GM12801 (cell line): ENCODE results near the gene JAKMIP2.

Experiments
- CTCF ChIP-seq: IDR thresholded peaks from one replicate; pipeline ENCODE4 v1.5.1; 2011; ENCODE audit warnings: control low read depth; ENCODE audit not compliant: insufficient read length; ENCODE audit errors: extremely low read depth

Gene JAKMIP2

GRCh38 chr5:147818290-147818689, 35.8 kb upstream of the JAKMIP2 start:
- TF ChIP-seq CTCF, result no peak

DNA sequence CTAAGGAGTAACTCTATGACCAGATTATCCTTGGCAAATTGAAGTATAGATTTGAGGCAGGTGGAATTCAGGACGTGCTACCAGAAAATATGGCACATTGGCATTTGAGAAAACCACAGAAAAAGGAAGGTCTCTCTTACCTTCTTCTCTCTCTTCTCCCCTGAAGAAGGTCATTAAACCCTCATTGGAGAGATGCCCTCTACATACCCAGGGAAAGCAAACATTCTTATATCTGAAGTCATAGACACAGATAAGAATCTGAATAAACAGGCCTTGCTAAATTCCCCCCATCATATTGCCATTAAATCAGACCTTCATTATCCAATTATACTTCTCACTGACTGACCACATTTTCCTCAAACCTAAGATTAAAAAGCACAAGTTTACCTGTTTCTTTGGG, 31.2 kb upstream of the JAKMIP2 start:
- TF ChIP-seq CTCF, result no peak

- TF ChIP-seq CTCF, result no peak
Measured at GRCh38 chr5:147809830-147810666, 27.5 kb upstream of the JAKMIP2 start.

DNA sequence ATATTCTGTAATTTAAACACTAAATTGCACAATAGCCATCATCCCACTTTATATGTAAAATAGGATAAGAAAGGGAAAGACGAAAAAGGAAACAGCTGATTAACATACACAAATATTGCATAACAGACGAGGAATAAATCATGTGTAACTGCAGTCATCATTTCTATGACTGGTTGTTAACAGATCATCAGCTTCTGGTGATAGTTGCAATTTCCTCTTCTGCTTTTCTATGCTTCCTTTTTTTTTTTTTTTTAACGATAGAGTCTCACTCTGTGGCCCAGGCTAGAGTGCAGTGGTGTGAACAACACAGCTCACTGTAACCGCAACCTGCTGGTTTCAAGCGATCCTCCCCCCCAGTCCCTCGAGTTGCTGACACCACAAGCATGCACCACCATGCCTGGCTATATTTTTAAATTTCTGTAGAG, 22.5 kb upstream of the JAKMIP2 start:
- no peak for TF ChIP-seq CTCF

DNA sequence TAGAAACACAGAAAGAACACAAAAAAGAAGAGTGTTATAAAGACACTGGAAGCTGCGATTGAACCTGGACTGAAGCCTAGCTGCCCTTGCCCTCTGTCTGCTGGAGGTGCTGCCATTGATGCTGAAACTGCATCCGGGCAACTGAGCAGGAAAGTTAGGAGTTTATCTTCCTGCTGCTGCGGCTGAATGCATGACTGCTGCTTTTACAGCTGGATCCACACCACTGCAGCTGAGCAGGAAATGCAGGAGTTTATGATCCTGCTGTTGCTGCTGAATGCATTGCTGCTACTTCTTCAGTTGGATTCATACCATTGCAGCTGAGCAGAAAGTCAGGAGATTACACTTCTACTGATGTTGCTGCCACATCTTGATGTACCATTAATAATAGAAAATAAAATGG, 21.8 kb upstream of the JAKMIP2 start:
- no peak for TF ChIP-seq CTCF

DNA sequence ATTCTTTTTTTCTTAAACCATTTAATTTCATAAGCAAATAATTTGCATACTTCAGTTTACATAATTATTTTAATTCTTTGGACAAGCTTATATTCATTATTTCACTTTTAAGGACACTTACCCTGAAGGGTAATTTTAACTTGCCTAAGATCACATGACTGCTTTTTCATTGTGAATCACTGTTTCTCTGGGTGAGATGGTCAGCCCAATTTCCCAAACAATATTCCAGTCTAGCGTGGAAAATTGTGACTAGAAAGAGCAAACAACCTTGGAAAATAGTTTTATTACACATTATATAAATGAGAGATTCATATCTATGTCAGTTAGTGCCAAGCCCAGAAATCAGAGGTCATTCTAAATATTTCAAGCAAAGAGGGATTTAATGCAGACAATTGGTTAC, 21.4 kb upstream of the JAKMIP2 start:
- TF ChIP-seq CTCF, result no peak

DNA sequence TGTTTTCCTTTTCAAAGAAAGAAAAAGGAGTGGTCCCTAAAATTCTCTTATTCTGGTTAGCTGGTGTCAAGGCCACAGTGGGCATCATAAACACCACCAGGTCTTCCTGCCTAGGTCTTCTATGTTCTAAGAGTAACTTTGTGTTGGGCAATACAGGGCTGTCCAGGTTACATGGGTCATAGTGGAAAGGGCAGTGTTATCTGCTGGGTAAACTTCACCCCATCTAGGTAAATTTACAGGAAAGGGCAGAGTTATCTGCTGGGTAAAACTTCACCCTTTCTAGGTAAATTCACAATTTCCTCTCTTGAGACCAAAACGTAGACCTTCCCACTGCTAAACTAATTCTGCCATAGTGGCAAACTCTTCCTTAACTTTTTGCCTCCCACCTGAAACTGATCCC, 18.9 kb upstream of the JAKMIP2 start:
- no peak for TF ChIP-seq CTCF
